ENCODE results near the gene KPNA3. TPM values are rescaled to one million over a fixed set of nuclear protein-coding genes. Genes with fewer than 3 reads are reported as not detected.

KPNA3 gene, protein sequence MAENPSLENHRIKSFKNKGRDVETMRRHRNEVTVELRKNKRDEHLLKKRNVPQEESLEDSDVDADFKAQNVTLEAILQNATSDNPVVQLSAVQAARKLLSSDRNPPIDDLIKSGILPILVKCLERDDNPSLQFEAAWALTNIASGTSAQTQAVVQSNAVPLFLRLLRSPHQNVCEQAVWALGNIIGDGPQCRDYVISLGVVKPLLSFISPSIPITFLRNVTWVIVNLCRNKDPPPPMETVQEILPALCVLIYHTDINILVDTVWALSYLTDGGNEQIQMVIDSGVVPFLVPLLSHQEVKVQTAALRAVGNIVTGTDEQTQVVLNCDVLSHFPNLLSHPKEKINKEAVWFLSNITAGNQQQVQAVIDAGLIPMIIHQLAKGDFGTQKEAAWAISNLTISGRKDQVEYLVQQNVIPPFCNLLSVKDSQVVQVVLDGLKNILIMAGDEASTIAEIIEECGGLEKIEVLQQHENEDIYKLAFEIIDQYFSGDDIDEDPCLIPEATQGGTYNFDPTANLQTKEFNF
- 55.9 and 62.0 TPM in 2 replicates for total RNA-seq (2021)
- Bru-seq, nascent RNA = percentile 90 among the genes with signal in this experiment
- percentile 88 among the genes with signal in this experiment for BruChase-seq, experiment 1, labeled RNA remaining after a 2-hour chase
- percentile 94 among the genes with signal in this experiment for BruChase-seq, experiment 2, labeled RNA remaining after a 6-hour chase
- long read RNA-seq, full-length matches to known transcripts = 72 of 97 reads
- long read RNA-seq, partial matches to known transcripts = 6 of 97 reads
- long read RNA-seq, other reads (novel, unspliced or antisense) = 19 of 97 reads

DNA sequence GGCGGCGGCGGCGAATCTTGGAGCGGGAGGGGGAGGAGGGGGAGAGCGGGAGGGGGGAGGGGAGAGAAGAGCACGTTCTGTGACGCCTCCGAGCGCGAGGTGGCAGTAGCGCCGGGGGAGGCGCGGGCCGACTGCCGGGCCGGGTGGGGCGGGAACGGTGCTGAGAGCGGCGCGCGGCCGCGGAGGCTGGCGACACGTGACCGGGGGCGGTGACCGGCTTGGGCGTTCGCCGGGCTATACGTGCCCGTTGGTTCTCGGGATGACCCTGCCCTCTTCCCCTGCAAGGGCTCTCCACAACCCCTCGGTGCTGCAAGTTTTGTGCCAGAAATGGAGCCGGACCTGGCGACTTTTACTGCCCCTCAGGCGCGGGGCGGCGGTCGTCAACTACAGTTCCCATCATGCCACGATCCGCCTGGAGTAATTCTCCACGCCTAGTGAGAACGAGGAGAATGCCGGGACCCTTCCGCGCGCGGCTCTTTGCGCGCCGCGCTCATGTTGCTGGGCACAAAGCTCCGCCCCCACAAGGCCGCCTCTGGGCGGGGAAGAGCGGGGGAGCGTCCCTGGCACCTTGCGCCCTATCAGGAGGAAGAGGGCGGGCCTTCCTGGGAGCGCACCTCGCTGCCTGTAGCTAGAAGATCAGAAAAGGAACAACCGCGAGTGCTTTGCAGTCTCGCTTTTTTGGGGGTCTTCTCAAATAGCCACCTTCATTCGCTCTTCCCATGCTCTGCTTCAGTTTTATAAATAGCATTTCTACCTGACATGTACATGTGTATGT, at the start of gene KPNA3:
Gene KPNA3, minus strand, starts transcription at position 133 of the 775 bp plus-strand sequence. CDS start 176 bp downstream, outside the sequence.
- Histone ChIP-seq H3K27me3 (replicated peaks; ENCODE audit: insufficient read depth, low read depth, low read length, poor library complexity) (no peaks in the 10 kb centered on the region), H3K4me1 (ENCODE audit: insufficient read depth, low read length, poor library complexity, severe bottlenecking) (peaks cover 9% of the 10 kb centered on the region), H3K27ac (ENCODE audit: low read depth, low read length, poor library complexity, severe bottlenecking) (peak within 1 kb of the TSS; percentile 95), H3K4me3 (ENCODE audit: low read depth, low read length, poor library complexity, severe bottlenecking) (peak within 1 kb of the TSS; percentile 93), H3K36me3 (ENCODE audit: insufficient read depth, low read length, poor library complexity, severe bottlenecking) (no peaks in the 10 kb centered on the region), H3K9me3 (ENCODE audit: low read depth, low read length, poor library complexity, severe bottlenecking) (no peaks in the 10 kb centered on the region)
- intact Hi-C loops (cut with micrococcal nuclease; ENCODE audit: unreplicated experiment) = no loop called here
- CTCF ChIA-PET = interaction anchor here (0.6 to 0.7 kb wide), 3 partner anchors 29 to 1660 kb away, joined by 4 to 6 read pairs (median 4); partner anchors contain the start of gene INTS6
- BruUV-seq (replicated peaks) = no TSS peak
- TF ChIP-seq EZH2 (IDR thresholded peaks at IDR 0.05; ENCODE audit: borderline replicate concordance, low read depth, low read length, poor library complexity, severe bottlenecking) = no peak
- DNase-seq (ENCODE audit: low spot score) = peak; percentile 99
- POLR2A ChIA-PET (ENCODE audit: low non-redundant PET) = interaction anchor here (0.6 kb wide), 6 partner anchors 23 to 1675 kb away, joined by 4 to 18 read pairs (median 6); no protein-coding TSS in a partner anchor

DNA sequence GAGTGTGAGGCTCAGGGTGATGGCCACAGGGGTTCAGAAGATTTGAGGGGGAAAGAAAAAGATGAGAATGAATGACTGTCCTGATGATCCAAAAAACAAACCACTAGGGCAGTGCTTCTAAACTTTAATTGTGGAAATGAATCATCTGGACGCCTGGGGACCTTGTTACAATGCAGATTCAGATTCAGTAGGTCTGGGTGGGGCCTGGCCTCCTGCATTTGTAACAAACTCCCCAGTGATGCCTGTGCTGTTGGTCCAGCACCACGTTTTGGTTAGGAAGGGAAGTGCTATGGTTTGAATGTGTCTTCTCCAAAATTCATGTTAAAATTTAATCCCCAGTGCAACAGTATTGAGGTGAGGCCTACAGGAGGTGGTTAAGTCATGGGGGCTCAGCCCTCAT, 49.5 kb upstream of the KPNA3 start:
- no peak for DNase-seq (ENCODE audit: low spot score)
- POLR2A ChIA-PET (ENCODE audit: low non-redundant PET) = no interaction called here
- Histone ChIP-seq H3K4me3 (ENCODE audit: low read depth, low read length, poor library complexity, severe bottlenecking) (no peak overlapping the region), H3K9me3 (ENCODE audit: low read depth, low read length, poor library complexity, severe bottlenecking) (no peaks in the 10 kb centered on the region), H3K36me3 (ENCODE audit: insufficient read depth, low read length, poor library complexity, severe bottlenecking) (no peaks in the 10 kb centered on the region), H3K27me3 (replicated peaks; ENCODE audit: insufficient read depth, low read depth, low read length, poor library complexity) (no peaks in the 10 kb centered on the region), H3K27ac (ENCODE audit: low read depth, low read length, poor library complexity, severe bottlenecking) (no peak overlapping the region), H3K4me1 (ENCODE audit: insufficient read depth, low read length, poor library complexity, severe bottlenecking) (no peaks in the 10 kb centered on the region)
- TF ChIP-seq, protein P1, sequence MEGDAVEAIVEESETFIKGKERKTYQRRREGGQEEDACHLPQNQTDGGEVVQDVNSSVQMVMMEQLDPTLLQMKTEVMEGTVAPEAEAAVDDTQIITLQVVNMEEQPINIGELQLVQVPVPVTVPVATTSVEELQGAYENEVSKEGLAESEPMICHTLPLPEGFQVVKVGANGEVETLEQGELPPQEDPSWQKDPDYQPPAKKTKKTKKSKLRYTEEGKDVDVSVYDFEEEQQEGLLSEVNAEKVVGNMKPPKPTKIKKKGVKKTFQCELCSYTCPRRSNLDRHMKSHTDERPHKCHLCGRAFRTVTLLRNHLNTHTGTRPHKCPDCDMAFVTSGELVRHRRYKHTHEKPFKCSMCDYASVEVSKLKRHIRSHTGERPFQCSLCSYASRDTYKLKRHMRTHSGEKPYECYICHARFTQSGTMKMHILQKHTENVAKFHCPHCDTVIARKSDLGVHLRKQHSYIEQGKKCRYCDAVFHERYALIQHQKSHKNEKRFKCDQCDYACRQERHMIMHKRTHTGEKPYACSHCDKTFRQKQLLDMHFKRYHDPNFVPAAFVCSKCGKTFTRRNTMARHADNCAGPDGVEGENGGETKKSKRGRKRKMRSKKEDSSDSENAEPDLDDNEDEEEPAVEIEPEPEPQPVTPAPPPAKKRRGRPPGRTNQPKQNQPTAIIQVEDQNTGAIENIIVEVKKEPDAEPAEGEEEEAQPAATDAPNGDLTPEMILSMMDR (conservative IDR thresholded peaks at IDR 0.05; ENCODE audit: low read depth, low read length) = no peak
- TF ChIP-seq EZH2 (IDR thresholded peaks at IDR 0.05; ENCODE audit: borderline replicate concordance, low read depth, low read length, poor library complexity, severe bottlenecking) = no peak
- BruUV-seq (replicated peaks) = no TSS peak
- CTCF ChIA-PET = no interaction called here
- intact Hi-C loops (cut with micrococcal nuclease; ENCODE audit: unreplicated experiment) = loop anchor here (10.0 kb wide), 1 partner anchor 537 kb away; no protein-coding TSS in a partner anchor

DNA sequence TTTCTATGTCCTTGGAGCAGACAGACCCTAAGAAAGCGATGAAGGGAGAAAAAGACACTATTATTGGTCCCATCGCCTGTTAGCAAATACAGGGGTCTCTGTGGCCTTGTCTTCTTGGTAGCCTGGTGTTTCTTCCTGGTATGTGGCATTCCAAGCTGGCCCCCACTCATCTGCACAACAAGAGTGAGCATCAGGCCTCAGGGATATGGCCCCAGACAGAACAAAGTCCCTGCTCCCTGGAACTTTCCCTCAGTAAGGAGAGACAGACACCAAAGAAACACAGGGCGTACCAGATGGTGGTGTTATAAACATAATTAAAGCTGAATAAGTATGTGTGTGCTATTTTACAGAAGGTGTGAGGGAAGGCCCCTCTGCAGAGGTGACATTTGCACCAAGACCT, 48.2 kb upstream of the KPNA3 start:
- Histone ChIP-seq H3K4me1 (ENCODE audit: insufficient read depth, low read length, poor library complexity, severe bottlenecking) (no peaks in the 10 kb centered on the region), H3K36me3 (ENCODE audit: insufficient read depth, low read length, poor library complexity, severe bottlenecking) (no peaks in the 10 kb centered on the region), H3K4me3 (ENCODE audit: low read depth, low read length, poor library complexity, severe bottlenecking) (no peak overlapping the region), H3K27ac (ENCODE audit: low read depth, low read length, poor library complexity, severe bottlenecking) (no peak overlapping the region), H3K27me3 (replicated peaks; ENCODE audit: insufficient read depth, low read depth, low read length, poor library complexity) (no peaks in the 10 kb centered on the region), H3K9me3 (ENCODE audit: low read depth, low read length, poor library complexity, severe bottlenecking) (no peaks in the 10 kb centered on the region)
- ChIA-PET POLR2A (ENCODE audit: low non-redundant PET) (no interaction called here), CTCF (no interaction called here)
- TF ChIP-seq, protein P1 (conservative IDR thresholded peaks at IDR 0.05; ENCODE audit: low read depth, low read length) = no peak
- TF ChIP-seq EZH2 (IDR thresholded peaks at IDR 0.05; ENCODE audit: borderline replicate concordance, low read depth, low read length, poor library complexity, severe bottlenecking) = no peak
- no peak for DNase-seq (ENCODE audit: low spot score)
- intact Hi-C loops (cut with micrococcal nuclease; ENCODE audit: unreplicated experiment) = loop anchor here (10.0 kb wide), 1 partner anchor 536 kb away; no protein-coding TSS in a partner anchor
- no TSS peak for BruUV-seq (replicated peaks)
